A673 (cell line): ENCODE data around the gene SAG. TPM values are rescaled to one million over a fixed set of nuclear protein-coding genes. Genes with fewer than 3 reads are reported as not detected.
"Not testable (repeated sequence)": the region's sequence is repeated elsewhere in the genome, so short reads cannot be mapped to it uniquely, and the experiment has no call there.

ENCODE experiments used
- BruUV-seq: library from RNA; stranded (reverse); fragments of 400-500 nt; replicated peaks from 2 replicates; lab custom pipeline; 2021; lab: Mats Ljungman, UMichigan
- CTCF ChIA-PET: fragments of 300-600 bp; sonication (Branson Sonifier 250); formaldehyde crosslinking; loops from one replicate; lab custom pipeline; 2022; ENCODE audit warnings: antibody characterized with exemption; lab: Charles Lee
- POLR2A ChIA-PET: fragments of 300-600 bp; sonication (Branson Sonifier 250); formaldehyde crosslinking; loops from one replicate; lab custom pipeline; 2022; ENCODE audit warnings: antibody characterized with exemption; ENCODE audit not compliant: low non-redundant PET; lab: Charles Lee
- DNase-seq: peaks from one replicate; pipeline ENCODE4 v3.0.0-alpha.2; 2015; ENCODE audit warnings: low spot score
- H3K27ac ChIP-seq: fragments of 200-600 bp; sonication (generic); 2 replicates; pipeline ENCODE4 v1.5.1; 2016; ENCODE audit warnings: mixed run types, low read depth, mild to moderate bottlenecking, mixed read lengths, antibody characterized with exemption, low read length; ENCODE audit not compliant: poor library complexity, severe bottlenecking
- H3K27me3 ChIP-seq: fragments of 200-600 bp; sonication (generic); replicated peaks from 2 replicates; pipeline ENCODE4 v1.6.1; 2017; ENCODE audit warnings: mixed run types, low read depth, mild to moderate bottlenecking, mixed read lengths, antibody characterized with exemption, low read length; ENCODE audit not compliant: insufficient read depth, poor library complexity
- H3K36me3 ChIP-seq: fragments of 200-600 bp; sonication (generic); 2 replicates; pipeline ENCODE4 v1.6.1; 2016; ENCODE audit warnings: mixed run types, mild to moderate bottlenecking, mixed read lengths, antibody characterized with exemption, low read length; ENCODE audit not compliant: insufficient read depth, poor library complexity, severe bottlenecking
- H3K4me1 ChIP-seq: fragments of 200-600 bp; sonication (generic); 2 replicates; pipeline ENCODE4 v1.6.1; 2017; ENCODE audit warnings: mixed run types, mild to moderate bottlenecking, mixed read lengths, antibody characterized with exemption, low read length; ENCODE audit not compliant: insufficient read depth, poor library complexity, severe bottlenecking
- H3K4me3 ChIP-seq: fragments of 200-600 bp; sonication (generic); 2 replicates; pipeline ENCODE4 v1.5.1; 2016; ENCODE audit warnings: low read depth, mixed run types, mild to moderate bottlenecking, mixed read lengths, low read length; ENCODE audit not compliant: poor library complexity, severe bottlenecking
- H3K9me3 ChIP-seq: fragments of 200-600 bp; sonication (generic); 2 replicates; pipeline ENCODE4 v1.6.1; 2016; ENCODE audit warnings: mixed run types, low read depth, mild to moderate bottlenecking, mixed read lengths, antibody characterized with exemption, low read length; ENCODE audit not compliant: poor library complexity, severe bottlenecking
- CTCF ChIP-seq: fragments of 300-800, 200-600 bp; sonication (generic); conservative IDR thresholded peaks from 2 replicates; pipeline ENCODE4 v1.5.1; 2017; ENCODE audit warnings: low read depth, mild to moderate bottlenecking, antibody characterized with exemption, low read length, moderate library complexity, mixed read lengths
- EZH2 ChIP-seq: fragments of 200-600 bp; sonication (generic); IDR thresholded peaks from 2 replicates; pipeline ENCODE4 v1.6.1; 2017; ENCODE audit warnings: borderline replicate concordance, low read depth, mild to moderate bottlenecking, mixed read lengths, antibody characterized with exemption, low read length; ENCODE audit not compliant: poor library complexity, severe bottlenecking
- intact Hi-C: fragments of 100-400 bp; cut with micrococcal nuclease; formaldehyde crosslinking; loops from one replicate; pipeline ENCODE4 v1.10.0; 2022; ENCODE audit not compliant: unreplicated experiment
- total RNA-seq: library from RNA; stranded (reverse); gene quantifications from 2 replicates; pipeline ENCODE4 v1.2.3, GENCODE V29; 2021

The SAG gene
- total RNA-seq, 1 experiment from 2014 or later: 1.3 TPM

DNA sequence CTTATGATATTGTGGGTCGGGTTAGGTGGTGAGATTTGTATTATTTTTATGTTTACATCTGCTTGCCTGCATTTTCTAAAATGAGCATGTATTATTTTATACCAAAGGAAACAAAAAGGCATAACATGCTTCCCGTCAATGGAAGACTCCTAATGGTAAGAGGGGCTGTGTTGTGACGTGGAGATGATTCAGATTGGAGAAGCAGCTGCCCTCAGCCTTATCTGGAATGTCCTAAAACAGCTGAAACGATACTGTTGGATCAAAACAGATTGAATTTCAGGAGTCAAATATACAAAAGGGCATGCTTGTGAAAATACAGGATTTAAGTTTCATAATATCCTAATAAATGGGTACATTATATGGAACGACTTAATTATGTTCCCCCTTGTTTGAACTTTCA lies 65.7 kb downstream of the SAG start:
- no peak for DNase-seq
- no peaks in the 10 kb centered on the region for H3K27me3 ChIP-seq
- intact Hi-C loops: no loop called here
- H3K27ac ChIP-seq: no peak overlapping the region
- H3K36me3 ChIP-seq: peaks cover 19% of the 10 kb centered on the region
- H3K9me3 ChIP-seq: no peaks in the 10 kb centered on the region
- ChIA-PET CTCF (no interaction called here), POLR2A (no interaction called here)
- TSS peak; percentile 12 for BruUV-seq
- H3K4me1 ChIP-seq: peaks cover 20% of the 10 kb centered on the region
- H3K4me3 ChIP-seq: no peak overlapping the region
- TF ChIP-seq CTCF (no peak), EZH2 (no peak)

GRCh38 chr2:233374776-233375175 lies 67.2 kb downstream of the SAG start:
- H3K27ac ChIP-seq, H3K9me3 ChIP-seq, CTCF ChIA-PET, H3K27me3 ChIP-seq, intact Hi-C loops, BruUV-seq, DNase-seq, POLR2A ChIA-PET, H3K4me3 ChIP-seq: not testable (repeated sequence)
- peaks cover 16% of the 10 kb centered on the region for H3K4me1 ChIP-seq
- peaks cover 19% of the 10 kb centered on the region for H3K36me3 ChIP-seq

DNA sequence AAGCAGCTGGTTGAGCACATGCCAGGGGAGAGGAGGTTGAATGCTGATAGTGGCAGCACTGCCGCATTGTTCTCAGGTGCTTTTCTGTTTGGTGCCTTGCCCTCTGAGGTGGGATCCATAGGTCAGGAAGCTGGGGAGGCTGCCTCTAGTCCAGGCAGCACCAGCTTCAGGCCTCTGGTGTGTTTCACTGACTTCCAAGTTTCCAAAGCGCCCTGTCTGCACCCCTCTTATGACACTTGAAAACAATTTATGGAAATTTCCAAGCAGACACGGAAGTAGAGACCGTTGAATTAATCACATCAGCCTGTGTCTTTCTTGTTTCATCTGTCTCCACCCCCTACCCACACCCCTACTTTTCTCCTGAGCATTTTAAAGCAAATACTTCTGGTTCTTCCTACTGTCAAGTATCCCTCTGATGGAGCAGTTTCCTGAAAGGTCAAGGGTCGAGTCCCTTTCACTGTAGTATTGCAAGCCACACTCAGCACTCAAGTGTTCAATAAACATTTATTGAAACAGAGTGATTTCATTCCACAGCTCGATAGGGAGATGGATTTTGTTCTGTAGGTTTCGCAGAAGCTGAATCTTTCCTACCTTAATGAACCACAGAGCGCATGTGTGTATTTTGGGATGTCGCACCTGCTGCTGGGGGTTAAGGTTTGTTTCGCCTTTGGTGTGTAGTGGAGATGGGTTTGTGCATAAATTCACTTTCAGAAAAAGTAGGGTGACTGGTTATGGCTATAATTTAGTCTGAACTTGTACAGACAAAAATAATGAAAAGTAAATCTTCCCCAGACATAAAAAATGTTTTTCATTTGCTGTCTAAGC lies 68.1 kb downstream of the SAG start:
- intact Hi-C loops: no loop called here
- DNase-seq: no peak
- CTCF ChIA-PET: no interaction called here
- no TSS peak for BruUV-seq
- Histone ChIP-seq H3K36me3 (peaks cover 19% of the 10 kb centered on the region), H3K4me1 (peaks cover 9% of the 10 kb centered on the region), H3K27me3 (no peaks in the 10 kb centered on the region), H3K4me3 (no peak overlapping the region), H3K27ac (peak overlapping the region; percentile 22), H3K9me3 (no peaks in the 10 kb centered on the region)
- TF ChIP-seq CTCF (no peak), EZH2 (no peak)
- POLR2A ChIA-PET: no interaction called here

DNA sequence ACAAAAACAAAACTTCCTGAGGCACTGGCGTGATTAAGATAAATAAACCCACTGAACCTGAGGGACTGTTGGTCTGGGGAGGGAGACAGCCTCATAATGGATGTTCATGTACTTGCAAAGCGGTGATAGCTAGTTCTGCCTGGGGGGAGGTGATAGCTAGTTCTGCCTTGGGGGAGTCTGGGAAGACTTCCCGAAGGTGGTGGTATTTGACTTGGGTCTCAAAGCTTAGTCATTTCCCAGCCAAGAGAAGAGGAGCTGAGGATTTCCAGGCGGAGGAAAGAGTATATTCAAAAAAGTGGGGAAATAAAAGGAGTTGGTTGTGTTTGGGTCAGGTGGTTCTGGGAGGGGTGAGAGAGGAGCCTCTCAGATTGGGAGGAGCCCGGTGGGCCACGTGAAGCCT lies 71.4 kb downstream of the SAG start:
- intact Hi-C loops: no loop called here
- CTCF ChIA-PET: no interaction called here
- no peak overlapping the region for H3K27ac ChIP-seq
- H3K4me1 ChIP-seq: peaks cover 9% of the 10 kb centered on the region
- no TSS peak for BruUV-seq
- TF ChIP-seq EZH2 (no peak), CTCF (no peak)
- no peak for DNase-seq
- peaks cover 8% of the 10 kb centered on the region for H3K36me3 ChIP-seq
- no peaks in the 10 kb centered on the region for H3K27me3 ChIP-seq
- no peak overlapping the region for H3K4me3 ChIP-seq
- POLR2A ChIA-PET: no interaction called here
- H3K9me3 ChIP-seq: no peaks in the 10 kb centered on the region
